ENCODE measurements around the gene TCEAL8. TPM values are rescaled to one million over a fixed set of nuclear protein-coding genes. Genes with fewer than 3 reads are reported as not detected.
"Not testable (repeated sequence)": the region's sequence is repeated elsewhere in the genome, so short reads cannot be mapped to it uniquely, and the experiment has no call there.

The TCEAL8 gene
- total RNA-seq, 1 donor, result 144 TPM

DNA sequence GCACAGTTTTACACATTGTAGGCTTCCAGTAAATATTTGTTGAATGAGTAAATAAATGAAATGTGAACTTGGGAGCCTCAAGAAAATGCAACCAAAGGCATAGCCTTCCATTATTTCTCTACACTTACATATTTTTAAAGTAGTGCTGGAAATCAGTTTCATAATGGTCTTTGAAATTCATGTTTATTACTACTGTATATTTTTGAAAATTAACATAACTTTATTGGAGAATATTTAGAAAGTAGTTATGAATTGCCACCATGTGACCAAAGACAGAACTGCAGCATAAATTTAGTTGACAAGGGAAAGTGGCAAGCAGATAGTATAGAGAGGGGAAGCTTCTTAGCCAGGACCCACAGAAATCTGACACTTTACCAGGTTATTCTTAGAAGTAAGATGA, 6.4 kb downstream of the TCEAL8 start:
- peak; percentile 47 for DNase-seq (ENCODE audit: low read depth)

DNA sequence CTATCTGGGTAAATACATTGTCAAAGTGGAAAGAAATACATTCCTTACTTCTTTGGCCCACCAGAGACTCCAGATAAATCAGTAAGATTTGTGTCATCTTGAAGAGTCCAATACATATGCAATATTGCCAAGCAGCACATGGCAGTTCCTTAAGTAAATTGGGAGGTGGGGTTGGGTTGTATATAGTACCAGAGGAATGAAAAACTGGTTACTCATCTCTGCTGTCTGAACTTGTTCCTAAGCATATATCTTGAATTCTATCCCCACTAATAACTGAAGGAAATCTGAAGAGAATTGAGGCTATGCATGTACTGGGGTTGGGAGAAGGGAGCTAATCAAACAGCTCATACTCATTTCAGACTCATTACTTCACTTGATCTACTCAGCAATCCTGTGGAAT, 14.8 kb downstream of the TCEAL8 start:
- no peak for DNase-seq (ENCODE audit: low read depth)
- H3K4me3 ChIP-seq (ENCODE audit: low read depth, low read length), result no peak overlapping the region
- TF ChIP-seq, protein P1, sequence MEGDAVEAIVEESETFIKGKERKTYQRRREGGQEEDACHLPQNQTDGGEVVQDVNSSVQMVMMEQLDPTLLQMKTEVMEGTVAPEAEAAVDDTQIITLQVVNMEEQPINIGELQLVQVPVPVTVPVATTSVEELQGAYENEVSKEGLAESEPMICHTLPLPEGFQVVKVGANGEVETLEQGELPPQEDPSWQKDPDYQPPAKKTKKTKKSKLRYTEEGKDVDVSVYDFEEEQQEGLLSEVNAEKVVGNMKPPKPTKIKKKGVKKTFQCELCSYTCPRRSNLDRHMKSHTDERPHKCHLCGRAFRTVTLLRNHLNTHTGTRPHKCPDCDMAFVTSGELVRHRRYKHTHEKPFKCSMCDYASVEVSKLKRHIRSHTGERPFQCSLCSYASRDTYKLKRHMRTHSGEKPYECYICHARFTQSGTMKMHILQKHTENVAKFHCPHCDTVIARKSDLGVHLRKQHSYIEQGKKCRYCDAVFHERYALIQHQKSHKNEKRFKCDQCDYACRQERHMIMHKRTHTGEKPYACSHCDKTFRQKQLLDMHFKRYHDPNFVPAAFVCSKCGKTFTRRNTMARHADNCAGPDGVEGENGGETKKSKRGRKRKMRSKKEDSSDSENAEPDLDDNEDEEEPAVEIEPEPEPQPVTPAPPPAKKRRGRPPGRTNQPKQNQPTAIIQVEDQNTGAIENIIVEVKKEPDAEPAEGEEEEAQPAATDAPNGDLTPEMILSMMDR (IDR thresholded peaks at IDR 0.05; ENCODE audit: insufficient read depth, low read length), result no peak

More for the DNA sequence above, 6.4 kb downstream of the TCEAL8 start:
- no peak overlapping the region for H3K4me3 ChIP-seq (ENCODE audit: low read depth, low read length)
- TF ChIP-seq, protein P1 (IDR thresholded peaks at IDR 0.05; ENCODE audit: insufficient read depth, low read length), result peak; percentile 60

DNA sequence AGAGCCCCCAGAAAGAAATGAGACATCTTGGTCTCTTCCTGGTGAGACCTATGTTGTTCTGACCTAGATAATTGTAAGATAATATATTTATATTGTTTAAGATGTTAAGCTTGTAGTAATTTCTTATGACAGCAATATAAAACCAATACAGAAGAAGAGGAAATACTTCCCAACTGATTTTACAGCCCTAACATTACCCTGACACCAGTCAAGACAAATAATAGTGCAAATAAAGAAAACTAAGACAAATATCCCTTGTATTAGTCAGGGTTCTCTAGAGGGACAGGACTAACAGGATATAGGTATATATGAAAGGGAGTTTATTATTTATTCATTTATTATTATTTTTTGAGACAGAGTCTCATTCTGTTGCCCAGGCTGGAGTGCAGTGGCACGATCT, 18.7 kb downstream of the TCEAL8 start:
- no peak overlapping the region for H3K4me3 ChIP-seq (ENCODE audit: low read depth, low read length)
- TF ChIP-seq, protein P1 (IDR thresholded peaks at IDR 0.05; ENCODE audit: insufficient read depth, low read length), result no peak
- DNase-seq (ENCODE audit: low read depth), result no peak

DNA sequence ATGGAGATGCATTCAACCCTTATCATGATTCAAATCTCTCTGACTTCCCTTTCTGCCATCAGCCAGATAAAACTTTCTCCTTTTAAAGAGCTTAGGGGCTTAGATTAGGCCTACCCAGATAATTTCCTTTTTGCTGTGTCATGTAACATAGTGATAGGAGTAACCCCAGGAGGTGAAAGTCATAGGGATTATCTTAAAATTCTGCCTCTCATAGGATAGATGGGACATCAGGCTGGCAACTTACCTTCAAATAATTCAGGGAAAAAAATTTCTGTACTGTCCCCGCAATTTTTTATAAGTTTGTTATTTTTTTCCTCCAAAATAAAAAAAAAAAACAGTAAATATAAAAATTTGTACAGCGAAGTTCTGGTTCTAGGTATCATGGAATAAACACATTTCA, 19.3 kb downstream of the TCEAL8 start:
- DNase-seq (ENCODE audit: low read depth); H3K4me3 ChIP-seq (ENCODE audit: low read depth, low read length): not testable (repeated sequence)

DNA sequence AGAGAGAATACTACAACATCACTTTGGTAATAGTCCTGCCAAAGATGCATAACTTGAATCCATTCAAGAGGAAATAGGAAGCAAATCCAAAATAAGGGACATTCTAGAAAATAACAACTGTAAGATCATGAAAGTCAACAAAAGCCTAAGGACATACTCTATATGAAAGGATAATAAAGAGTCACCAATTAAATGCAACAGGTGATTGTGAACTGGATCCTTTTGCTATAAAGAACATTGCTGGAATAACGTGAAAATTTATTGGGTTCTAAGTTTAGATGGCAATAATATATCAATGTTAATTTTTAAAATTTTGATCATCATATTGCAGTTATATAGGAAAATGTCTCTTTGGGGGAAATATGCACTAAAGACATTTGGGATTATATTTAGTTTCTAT, 20.1 kb downstream of the TCEAL8 start:
- no peak overlapping the region for H3K4me3 ChIP-seq (ENCODE audit: low read depth, low read length)
- TF ChIP-seq, protein P1 (IDR thresholded peaks at IDR 0.05; ENCODE audit: insufficient read depth, low read length), result no peak
- DNase-seq (ENCODE audit: low read depth), result no peak

DNA sequence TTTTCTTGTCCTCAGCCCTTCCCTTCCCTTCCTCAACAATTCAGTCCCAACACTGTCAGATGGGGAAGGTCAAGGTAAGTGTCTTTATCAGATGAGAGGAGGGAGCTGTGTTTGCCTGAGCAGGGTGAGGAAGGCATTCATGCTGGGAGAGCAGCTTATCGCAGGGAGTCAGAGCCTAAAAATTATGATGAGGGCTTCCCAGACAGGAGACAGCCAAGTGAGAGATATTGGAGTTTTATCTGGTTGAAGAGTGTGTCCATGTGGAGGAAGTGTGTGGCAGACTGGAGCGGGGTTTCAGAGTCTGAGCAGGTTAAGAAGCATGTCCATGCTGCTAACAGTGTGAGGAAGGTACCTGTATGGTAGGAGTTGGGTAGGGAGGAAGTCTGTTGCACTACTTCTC, 21.7 kb downstream of the TCEAL8 start:
- DNase-seq (ENCODE audit: low read depth), result no peak
- TF ChIP-seq, protein P1 (IDR thresholded peaks at IDR 0.05; ENCODE audit: insufficient read depth, low read length), result no peak
- no peak overlapping the region for H3K4me3 ChIP-seq (ENCODE audit: low read depth, low read length)

DNA sequence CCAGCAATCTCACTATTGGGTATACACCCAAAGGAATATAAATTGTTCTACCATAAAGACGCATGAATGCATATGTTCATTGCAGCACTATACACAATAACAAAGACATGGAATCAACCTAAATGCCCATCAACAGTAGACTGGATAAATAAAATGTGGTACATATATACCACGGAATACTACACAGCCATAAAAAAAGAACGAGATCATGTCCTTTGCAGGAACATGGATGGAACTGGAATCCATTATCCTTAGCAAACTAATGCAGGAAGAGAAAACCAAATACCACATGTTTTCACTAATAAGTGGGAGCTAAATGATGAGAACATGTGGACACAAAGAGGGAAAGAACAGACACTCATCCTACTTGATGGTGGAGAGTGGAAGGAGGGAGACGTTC, 29.0 kb downstream of the TCEAL8 start:
- not testable (repeated sequence) for H3K4me3 ChIP-seq (ENCODE audit: low read depth, low read length); DNase-seq (ENCODE audit: low read depth)

DNA sequence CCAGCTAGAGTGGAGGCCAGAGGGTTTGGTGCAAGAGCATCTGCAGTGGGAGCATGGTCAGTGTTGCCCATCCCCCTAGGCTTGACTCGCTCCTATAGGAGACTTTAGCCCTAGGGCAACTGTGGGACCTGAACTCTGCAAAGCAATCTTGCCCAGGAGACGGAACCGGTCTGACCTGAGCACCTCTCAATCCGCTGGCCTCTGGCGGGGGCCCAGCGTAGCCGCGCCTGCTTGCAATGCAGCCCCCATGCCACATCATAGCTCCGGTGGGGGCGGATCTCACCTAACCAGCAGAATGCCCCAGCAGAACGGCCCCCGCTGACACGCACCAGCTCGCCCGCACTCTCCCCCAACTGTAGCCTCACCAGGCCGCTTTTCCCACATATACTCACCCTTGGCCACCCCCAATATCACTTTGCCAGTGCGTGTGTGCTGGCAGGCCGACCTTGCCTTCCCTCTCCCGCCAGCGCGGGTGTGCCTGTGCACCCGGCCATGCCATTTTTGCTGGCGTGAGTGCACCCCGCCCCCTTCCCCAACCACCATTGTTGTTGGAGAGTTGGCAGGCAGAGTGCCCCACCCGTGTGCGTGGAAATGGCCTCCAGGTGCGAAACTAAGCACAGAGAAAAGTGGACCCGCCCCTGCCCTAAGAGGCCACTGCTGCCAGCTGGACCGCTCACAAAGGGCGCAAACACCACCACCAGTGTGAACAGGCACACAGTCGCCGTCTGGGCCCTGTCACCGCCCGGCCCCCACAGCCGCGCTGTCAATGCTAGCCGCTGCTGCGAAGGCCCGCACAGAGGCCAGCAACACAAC, 34.2 kb downstream of the TCEAL8 start:
- H3K4me3 ChIP-seq (ENCODE audit: low read depth, low read length), result no peak overlapping the region
- TF ChIP-seq, protein P1 (IDR thresholded peaks at IDR 0.05; ENCODE audit: insufficient read depth, low read length), result no peak
- no peak for DNase-seq (ENCODE audit: low read depth)
